HepG2 (cell line): ENCODE data around the gene KIF26B. TPM values are rescaled to one million over a fixed set of nuclear protein-coding genes. Genes with fewer than 3 reads are reported as not detected.

Experiments used
- ATAC-seq: fragments of 200-7000 bp; cut with Tn5 transposase; 3 replicates; pipeline ENCODE4 v1.9.1; 2020; ENCODE audit warnings: mild to moderate bottlenecking, moderate library complexity
- BruUV-seq: library from RNA; stranded (reverse); fragments of 400-500 nt; replicated peaks from 2 replicates; lab custom pipeline; 2021; lab: Mats Ljungman, UMichigan
- CTCF ChIA-PET: fragments of 300-600 bp; formaldehyde crosslinking; extraction: SDS; loops from one replicate; lab custom pipeline; 2021; ENCODE audit warnings: low total read pairs, inconsistent platforms, low intra/inter-chr PET ratio; lab: Yijun Ruan, JAX
- POLR2A ChIA-PET: fragments of 350-600 bp; sonication (Branson Sonifier 250); formaldehyde crosslinking; loops from one replicate; lab custom pipeline; 2020; ENCODE audit warnings: antibody characterized with exemption, inconsistent platforms; lab: Yijun Ruan, JAX
- DNase-seq: peaks from one replicate; pipeline ENCODE4 v3.0.0-alpha.2; 2015; ENCODE audit warnings: low spot score
- FAIRE-seq: peaks from 3 replicates; lab custom pipeline; 2011; peaks lifted over from hg19 to GRCh38; lab: Jason Lieb, UNC
- H2AFZ ChIP-seq: one replicate; pipeline ENCODE4 v1.6.1; 2011; ENCODE audit warnings: low read length, inconsistent platforms
- H3K27ac ChIP-seq: fragments of 300-600 bp; 3 replicates; pipeline ENCODE4 v1.8.0; 2011; ENCODE audit warnings: mixed run types, mild to moderate bottlenecking, mixed read lengths, low read length, inconsistent platforms; ENCODE audit not compliant: insufficient read depth; ENCODE audit errors: extremely low read length
- H3K27me3 ChIP-seq, 2 experiments: fragments of 200-600 bp in 1 of 2; 2 replicates in 1 of 2; 3 replicates in 1 of 2; pipeline versions ENCODE4 v1.6.0 to v1.8.0; 2011; ENCODE audit warnings: low read length in 2 of 2, mild to moderate bottlenecking in 2 of 2, moderate library complexity in 2 of 2, inconsistent platforms in 1 of 2; ENCODE audit not compliant: insufficient read depth in 2 of 2, control insufficient read depth in 1 of 2
- H3K36me3 ChIP-seq, 2 experiments: fragments of 200-600 bp in 1 of 2; replicated peaks in 1 of 2; 2 replicates in 1 of 2; 3 replicates in 1 of 2; pipeline versions ENCODE4 v1.5.1 to v1.8.0; 2011; ENCODE audit warnings: low read length in 2 of 2, inconsistent platforms in 1 of 2; ENCODE audit not compliant: insufficient read depth in 2 of 2, control insufficient read depth in 1 of 2
- H3K4me1 ChIP-seq: 2 replicates; pipeline ENCODE4 v1.5.1; 2012; ENCODE audit warnings: low read length, inconsistent platforms; ENCODE audit not compliant: insufficient read depth
- H3K4me2 ChIP-seq: 2 replicates; pipeline ENCODE4 v1.6.0; 2011; ENCODE audit warnings: low read depth, low read length, inconsistent platforms
- H3K4me3 ChIP-seq, 3 experiments: fragments of 200-600 bp in 1 of 3; sonication (generic), shearing (Covaris generic) in 1 of 3; replicated peaks in 1 of 3; 2 replicates each; pipeline ENCODE4 v1.5.1; 2011 to 2016; ENCODE audit warnings: low read length in 3 of 3, inconsistent platforms in 2 of 3, low read depth in 2 of 3, mild to moderate bottlenecking in 2 of 3, control low read depth in 1 of 3, mixed read lengths in 1 of 3; ENCODE audit not compliant: insufficient read depth in 1 of 3
- H3K79me2 ChIP-seq: one replicate; pipeline ENCODE4 v1.6.1; 2011; ENCODE audit warnings: low read length, inconsistent platforms; ENCODE audit not compliant: insufficient read depth
- H3K9ac ChIP-seq: 2 replicates; pipeline ENCODE4 v1.6.0; 2011; ENCODE audit warnings: mild to moderate bottlenecking, low read depth, low read length, inconsistent platforms; ENCODE audit not compliant: insufficient read depth
- H3K9me3 ChIP-seq: 2 replicates; pipeline ENCODE4 v1.5.1; 2012; ENCODE audit warnings: mild to moderate bottlenecking, low read length
- H4K20me1 ChIP-seq: 2 replicates; pipeline ENCODE4 v1.6.0; 2011; ENCODE audit warnings: inconsistent platforms, mild to moderate bottlenecking, low read length, moderate library complexity; ENCODE audit not compliant: insufficient read depth
- KMT2A ChIP-seq: sonication (generic); formaldehyde crosslinking; IDR thresholded peaks from 2 replicates; pipeline ENCODE4 v1.4.0; 2020; ENCODE audit warnings: missing genetic modification reagents
- NFE2L2 ChIP-seq: fragments of 150-350 bp; IDR thresholded peaks from 2 replicates; pipeline ENCODE4 v1.6.1; 2014; ENCODE audit warnings: low read length
- PCBP1 ChIP-seq: fragments of 200-400 bp; formaldehyde crosslinking; IDR thresholded peaks from 2 replicates; pipeline ENCODE4 v1.6.1; 2017; ENCODE audit warnings: mild to moderate bottlenecking, low read depth, low read length, borderline replicate concordance
- WGBS: methylation state at CpG from one replicate; pipeline ENCODE4 v1.1.6; 2017; ENCODE audit warnings: low lambda C conversion rate; 5-methylcytosine and 5-hydroxymethylcytosine counted together
- in situ Hi-C: cut with HindIII; loops from 2 replicates; pipeline ENCODE4 v1.10.0; 2017; ENCODE audit warnings: low pct_unique_long_range_greater_than_20kb; ENCODE audit not compliant: extremely low pct_ligation_motif_present
- intact Hi-C: fragments of 100-400 bp; cut with micrococcal nuclease; formaldehyde crosslinking; loops from one replicate; pipeline ENCODE4 v1.10.0; 2022; ENCODE audit not compliant: unreplicated experiment
- polyA plus RNA-seq, 8 experiments: library from polyadenylated mRNA; depleted of rRNA in 3 of 8; stranded (reverse) in 7 of 8; unstranded in 1 of 8; fragments of >200 nt; fragmentation: Illumina TruSeq in 4 of 8; extraction: Trizol in 4 of 8; gene quantifications; 2 replicates each; pipeline versions ENCODE4 v1.2.1 to v1.2.3, GENCODE V29; 2011 to 2016; ENCODE audit warnings: low read depth in 4 of 8, missing spikeins in 1 of 8, mixed read lengths in 1 of 8; ENCODE audit not compliant: insufficient read depth in 1 of 8
- total RNA-seq, 5 experiments: library from RNA; depleted of rRNA; stranded (reverse); fragments of >200 nt; fragmentation: Illumina TruSeq; extraction: Trizol; gene quantifications; 2 replicates each; pipeline ENCODE4 v1.2.3, GENCODE V29; 2016; ENCODE audit warnings: low read depth in 1 of 5
- TF ChIP-seq, protein P1 (sequence below): sonication (generic); formaldehyde crosslinking; IDR thresholded peaks from 2 replicates; pipeline ENCODE4 v1.4.0; 2020; ENCODE audit warnings: missing genetic modification reagents, borderline replicate concordance
- TF ChIP-seq, protein P2 (sequence below): IDR thresholded peaks from 2 replicates; pipeline ENCODE4 v1.6.1; 2016
- TF ChIP-seq, protein P3 (sequence below): sonication (generic); formaldehyde crosslinking; IDR thresholded peaks from 2 replicates; pipeline ENCODE4 v1.5.1; 2020; ENCODE audit warnings: mild to moderate bottlenecking, missing genetic modification reagents, borderline replicate concordance
- TF ChIP-seq, protein P4 (sequence below): sonication (generic); formaldehyde crosslinking; IDR thresholded peaks from 2 replicates; pipeline ENCODE4 v1.8.0; 2022; ENCODE audit warnings: missing genetic modification reagents, mild to moderate bottlenecking, moderate library complexity, borderline replicate concordance

The KIF26B gene
- total and polyA plus RNA-seq, 2 of the 13 experiments (the other 11 are each of a cell fraction or from before 2014, with no cell fraction given): 0.08 to 0.09 TPM

DNA sequence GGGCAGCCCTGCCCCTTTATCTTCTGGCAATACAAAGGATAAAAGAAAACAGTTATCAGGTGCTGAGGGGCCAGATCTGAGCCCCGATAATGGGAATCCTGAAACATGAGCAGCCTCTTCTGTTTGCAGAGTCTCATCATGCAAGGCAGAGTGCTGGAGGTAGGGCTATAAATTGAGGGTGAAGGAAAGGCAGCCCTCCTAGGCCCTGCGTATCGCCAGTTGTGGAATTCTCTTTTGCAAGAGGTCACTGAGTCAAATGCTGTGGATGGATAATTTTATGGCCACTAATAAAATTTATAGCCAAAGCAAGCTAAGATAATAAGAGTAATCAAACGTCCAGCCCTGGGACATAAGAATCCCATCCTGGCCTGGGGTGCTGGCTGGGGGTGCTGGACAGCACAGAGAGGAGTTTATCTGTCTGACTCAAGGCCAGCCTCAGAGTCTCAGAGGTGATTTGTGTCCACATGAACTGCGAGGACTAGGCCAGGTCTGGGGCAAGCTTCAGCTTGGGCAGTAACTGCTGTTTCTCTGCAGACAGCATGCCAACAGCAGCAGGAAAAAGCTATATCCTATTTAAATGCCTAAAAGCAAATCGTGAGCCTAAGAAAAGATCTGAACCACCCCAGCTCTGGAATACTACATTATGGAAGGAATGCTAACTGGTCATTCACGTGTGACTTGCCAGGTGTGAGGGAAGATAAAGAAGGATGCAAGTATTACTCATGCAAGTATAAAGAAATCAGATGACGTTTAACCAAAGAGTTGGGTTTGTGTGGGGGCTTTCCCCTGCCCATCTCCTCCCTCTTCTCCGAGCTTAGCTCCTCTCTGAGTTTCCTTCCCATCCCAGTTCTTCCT, 254.8 kb downstream of the KIF26B start (continued):
- TF ChIP-seq, protein P1, sequence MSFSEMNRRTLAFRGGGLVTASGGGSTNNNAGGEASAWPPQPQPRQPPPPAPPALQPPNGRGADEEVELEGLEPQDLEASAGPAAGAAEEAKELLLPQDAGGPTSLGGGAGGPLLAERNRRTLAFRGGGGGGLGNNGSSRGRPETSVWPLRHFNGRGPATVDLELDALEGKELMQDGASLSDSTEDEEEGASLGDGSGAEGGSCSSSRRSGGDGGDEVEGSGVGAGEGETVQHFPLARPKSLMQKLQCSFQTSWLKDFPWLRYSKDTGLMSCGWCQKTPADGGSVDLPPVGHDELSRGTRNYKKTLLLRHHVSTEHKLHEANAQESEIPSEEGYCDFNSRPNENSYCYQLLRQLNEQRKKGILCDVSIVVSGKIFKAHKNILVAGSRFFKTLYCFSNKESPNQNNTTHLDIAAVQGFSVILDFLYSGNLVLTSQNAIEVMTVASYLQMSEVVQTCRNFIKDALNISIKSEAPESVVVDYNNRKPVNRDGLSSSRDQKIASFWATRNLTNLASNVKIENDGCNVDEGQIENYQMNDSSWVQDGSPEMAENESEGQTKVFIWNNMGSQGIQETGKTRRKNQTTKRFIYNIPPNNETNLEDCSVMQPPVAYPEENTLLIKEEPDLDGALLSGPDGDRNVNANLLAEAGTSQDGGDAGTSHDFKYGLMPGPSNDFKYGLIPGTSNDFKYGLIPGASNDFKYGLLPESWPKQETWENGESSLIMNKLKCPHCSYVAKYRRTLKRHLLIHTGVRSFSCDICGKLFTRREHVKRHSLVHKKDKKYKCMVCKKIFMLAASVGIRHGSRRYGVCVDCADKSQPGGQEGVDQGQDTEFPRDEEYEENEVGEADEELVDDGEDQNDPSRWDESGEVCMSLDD (CRISPR knock-in tag): no peak

DNA sequence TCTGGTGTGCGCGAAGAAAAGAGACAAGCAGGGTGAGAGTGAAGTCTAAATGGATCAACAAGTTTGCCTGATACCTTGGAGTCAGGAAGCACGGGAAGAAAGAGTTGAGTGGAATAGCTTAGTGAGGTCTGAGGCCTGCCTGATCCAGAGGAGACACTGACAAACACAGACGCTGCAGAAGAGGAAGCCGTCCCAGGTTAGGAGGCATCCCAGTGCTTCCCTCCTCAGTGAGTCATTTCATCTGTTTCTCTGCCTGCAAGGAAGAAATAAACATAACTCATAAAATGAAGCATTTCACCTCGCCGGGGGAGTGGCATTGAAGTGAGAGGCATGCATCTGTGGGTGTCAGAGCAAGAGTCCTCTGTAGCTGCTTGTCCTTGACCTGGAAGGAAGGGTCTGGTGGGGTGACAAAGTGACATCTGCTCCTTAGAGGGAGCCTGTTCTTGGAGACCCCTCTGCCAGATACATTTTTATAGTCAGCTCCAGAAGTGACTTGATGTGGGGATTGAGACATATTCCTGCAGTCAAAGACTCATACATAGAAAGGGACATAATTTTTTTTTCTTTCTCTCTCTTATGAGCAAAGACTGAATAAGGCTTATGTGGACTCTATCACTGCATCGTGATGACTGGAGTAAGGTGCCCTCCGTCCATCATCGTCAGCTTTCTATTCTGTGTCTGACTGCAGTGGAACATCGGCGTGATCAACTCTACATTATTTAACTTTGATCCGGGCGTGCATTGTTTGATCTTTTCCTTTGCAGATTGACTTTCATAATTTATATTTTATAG, 256.7 kb downstream of the KIF26B start:
- peaks cover 25% of the 10 kb centered on the region for H3K4me1 ChIP-seq
- ATAC-seq: no peak
- no TSS peak for BruUV-seq
- no peak overlapping the region for H2AFZ ChIP-seq
- ChIA-PET CTCF (no interaction called here), POLR2A (no interaction called here)
- WGBS: 77% methylated on average over 14 of the region's 14 CpGs
- no peak overlapping the region for H3K27ac ChIP-seq
- H3K4me3 ChIP-seq: no peak overlapping the region
- no peak for FAIRE-seq
- H4K20me1 ChIP-seq: no peaks in the 10 kb centered on the region
- no peaks in the 10 kb centered on the region for H3K27me3 ChIP-seq
- H3K4me2 ChIP-seq: no peak overlapping the region
- H3K9me3 ChIP-seq: no peaks in the 10 kb centered on the region
- no peak for DNase-seq
- intact Hi-C loops: no loop called here
- in situ Hi-C loops: no loop called here
- H3K9ac ChIP-seq: no peak overlapping the region
- H3K79me2 ChIP-seq: no peaks in the 10 kb centered on the region
- no peaks in the 10 kb centered on the region for H3K36me3 ChIP-seq
- TF ChIP-seq NFE2L2 (no peak), PCBP1 (no peak), KMT2A (CRISPR knock-in tag) (no peak)
- TF ChIP-seq, protein P2, sequence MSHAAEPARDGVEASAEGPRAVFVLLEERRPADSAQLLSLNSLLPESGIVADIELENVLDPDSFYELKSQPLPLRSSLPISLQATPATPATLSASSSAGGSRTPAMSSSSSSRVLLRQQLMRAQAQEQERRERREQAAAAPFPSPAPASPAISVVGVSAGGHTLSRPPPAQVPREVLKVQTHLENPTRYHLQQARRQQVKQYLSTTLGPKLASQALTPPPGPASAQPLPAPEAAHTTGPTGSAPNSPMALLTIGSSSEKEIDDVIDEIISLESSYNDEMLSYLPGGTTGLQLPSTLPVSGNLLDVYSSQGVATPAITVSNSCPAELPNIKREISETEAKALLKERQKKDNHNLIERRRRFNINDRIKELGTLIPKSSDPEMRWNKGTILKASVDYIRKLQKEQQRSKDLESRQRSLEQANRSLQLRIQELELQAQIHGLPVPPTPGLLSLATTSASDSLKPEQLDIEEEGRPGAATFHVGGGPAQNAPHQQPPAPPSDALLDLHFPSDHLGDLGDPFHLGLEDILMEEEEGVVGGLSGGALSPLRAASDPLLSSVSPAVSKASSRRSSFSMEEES (CRISPR knock-in tag): no peak
- TF ChIP-seq, protein P3, sequence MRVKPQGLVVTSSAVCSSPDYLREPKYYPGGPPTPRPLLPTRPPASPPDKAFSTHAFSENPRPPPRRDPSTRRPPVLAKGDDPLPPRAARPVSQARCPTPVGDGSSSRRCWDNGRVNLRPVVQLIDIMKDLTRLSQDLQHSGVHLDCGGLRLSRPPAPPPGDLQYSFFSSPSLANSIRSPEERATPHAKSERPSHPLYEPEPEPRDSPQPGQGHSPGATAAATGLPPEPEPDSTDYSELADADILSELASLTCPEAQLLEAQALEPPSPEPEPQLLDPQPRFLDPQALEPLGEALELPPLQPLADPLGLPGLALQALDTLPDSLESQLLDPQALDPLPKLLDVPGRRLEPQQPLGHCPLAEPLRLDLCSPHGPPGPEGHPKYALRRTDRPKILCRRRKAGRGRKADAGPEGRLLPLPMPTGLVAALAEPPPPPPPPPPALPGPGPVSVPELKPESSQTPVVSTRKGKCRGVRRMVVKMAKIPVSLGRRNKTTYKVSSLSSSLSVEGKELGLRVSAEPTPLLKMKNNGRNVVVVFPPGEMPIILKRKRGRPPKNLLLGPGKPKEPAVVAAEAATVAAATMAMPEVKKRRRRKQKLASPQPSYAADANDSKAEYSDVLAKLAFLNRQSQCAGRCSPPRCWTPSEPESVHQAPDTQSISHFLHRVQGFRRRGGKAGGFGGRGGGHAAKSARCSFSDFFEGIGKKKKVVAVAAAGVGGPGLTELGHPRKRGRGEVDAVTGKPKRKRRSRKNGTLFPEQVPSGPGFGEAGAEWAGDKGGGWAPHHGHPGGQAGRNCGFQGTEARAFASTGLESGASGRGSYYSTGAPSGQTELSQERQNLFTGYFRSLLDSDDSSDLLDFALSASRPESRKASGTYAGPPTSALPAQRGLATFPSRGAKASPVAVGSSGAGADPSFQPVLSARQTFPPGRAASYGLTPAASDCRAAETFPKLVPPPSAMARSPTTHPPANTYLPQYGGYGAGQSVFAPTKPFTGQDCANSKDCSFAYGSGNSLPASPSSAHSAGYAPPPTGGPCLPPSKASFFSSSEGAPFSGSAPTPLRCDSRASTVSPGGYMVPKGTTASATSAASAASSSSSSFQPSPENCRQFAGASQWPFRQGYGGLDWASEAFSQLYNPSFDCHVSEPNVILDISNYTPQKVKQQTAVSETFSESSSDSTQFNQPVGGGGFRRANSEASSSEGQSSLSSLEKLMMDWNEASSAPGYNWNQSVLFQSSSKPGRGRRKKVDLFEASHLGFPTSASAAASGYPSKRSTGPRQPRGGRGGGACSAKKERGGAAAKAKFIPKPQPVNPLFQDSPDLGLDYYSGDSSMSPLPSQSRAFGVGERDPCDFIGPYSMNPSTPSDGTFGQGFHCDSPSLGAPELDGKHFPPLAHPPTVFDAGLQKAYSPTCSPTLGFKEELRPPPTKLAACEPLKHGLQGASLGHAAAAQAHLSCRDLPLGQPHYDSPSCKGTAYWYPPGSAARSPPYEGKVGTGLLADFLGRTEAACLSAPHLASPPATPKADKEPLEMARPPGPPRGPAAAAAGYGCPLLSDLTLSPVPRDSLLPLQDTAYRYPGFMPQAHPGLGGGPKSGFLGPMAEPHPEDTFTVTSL (CRISPR knock-in tag): no peak
- TF ChIP-seq, protein P4, sequence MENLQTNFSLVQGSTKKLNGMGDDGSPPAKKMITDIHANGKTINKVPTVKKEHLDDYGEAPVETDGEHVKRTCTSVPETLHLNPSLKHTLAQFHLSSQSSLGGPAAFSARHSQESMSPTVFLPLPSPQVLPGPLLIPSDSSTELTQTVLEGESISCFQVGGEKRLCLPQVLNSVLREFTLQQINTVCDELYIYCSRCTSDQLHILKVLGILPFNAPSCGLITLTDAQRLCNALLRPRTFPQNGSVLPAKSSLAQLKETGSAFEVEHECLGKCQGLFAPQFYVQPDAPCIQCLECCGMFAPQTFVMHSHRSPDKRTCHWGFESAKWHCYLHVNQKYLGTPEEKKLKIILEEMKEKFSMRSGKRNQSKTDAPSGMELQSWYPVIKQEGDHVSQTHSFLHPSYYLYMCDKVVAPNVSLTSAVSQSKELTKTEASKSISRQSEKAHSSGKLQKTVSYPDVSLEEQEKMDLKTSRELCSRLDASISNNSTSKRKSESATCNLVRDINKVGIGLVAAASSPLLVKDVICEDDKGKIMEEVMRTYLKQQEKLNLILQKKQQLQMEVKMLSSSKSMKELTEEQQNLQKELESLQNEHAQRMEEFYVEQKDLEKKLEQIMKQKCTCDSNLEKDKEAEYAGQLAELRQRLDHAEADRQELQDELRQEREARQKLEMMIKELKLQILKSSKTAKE (CRISPR knock-in tag): no peak
